Lower leg skin (tissue), 3 donors: Measurements from ENCODE around the gene WWOX.

Source experiments
- POLR2A ChIP-seq, 2 donors: fragments of 450-650 bp; IDR thresholded peaks; one replicate each; pipeline ENCODE4 v1.6.1; 2016 to 2017; ENCODE audit warnings: antibody characterized with exemption in 2 of 2, mild to moderate bottlenecking in 1 of 2, moderate library complexity in 1 of 2
- TF ChIP-seq, protein P1 (sequence below), 3 donors: fragments of 450-650 bp; IDR thresholded peaks; one replicate each; pipeline ENCODE4 v1.5.1; 2016; ENCODE audit warnings: antibody characterized with exemption in 3 of 3, mild to moderate bottlenecking in 3 of 3, moderate library complexity in 2 of 3

DNA sequence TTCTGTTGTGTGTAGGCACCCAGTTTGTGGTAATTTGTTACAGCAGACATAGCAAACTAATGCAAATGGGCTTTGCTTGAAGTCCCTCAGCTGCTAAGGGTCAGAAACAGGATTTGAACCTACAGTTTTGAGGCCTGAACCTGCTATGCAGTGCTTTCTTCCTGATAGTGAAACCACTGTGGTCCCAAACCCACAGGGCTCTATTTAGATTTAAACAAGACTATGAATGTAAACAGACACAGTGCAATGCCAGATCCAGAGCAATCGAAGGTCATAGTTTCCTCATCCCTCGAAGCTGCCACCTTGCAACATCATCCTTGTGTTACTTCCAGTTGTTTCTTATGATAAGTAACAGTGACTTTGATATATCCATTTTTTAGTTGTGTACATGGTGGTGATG lies 630.2 kb downstream of the WWOX start:
- no peak for TF ChIP-seq POLR2A (IDR thresholded peaks at IDR 0.05)
- TF ChIP-seq, protein P1, sequence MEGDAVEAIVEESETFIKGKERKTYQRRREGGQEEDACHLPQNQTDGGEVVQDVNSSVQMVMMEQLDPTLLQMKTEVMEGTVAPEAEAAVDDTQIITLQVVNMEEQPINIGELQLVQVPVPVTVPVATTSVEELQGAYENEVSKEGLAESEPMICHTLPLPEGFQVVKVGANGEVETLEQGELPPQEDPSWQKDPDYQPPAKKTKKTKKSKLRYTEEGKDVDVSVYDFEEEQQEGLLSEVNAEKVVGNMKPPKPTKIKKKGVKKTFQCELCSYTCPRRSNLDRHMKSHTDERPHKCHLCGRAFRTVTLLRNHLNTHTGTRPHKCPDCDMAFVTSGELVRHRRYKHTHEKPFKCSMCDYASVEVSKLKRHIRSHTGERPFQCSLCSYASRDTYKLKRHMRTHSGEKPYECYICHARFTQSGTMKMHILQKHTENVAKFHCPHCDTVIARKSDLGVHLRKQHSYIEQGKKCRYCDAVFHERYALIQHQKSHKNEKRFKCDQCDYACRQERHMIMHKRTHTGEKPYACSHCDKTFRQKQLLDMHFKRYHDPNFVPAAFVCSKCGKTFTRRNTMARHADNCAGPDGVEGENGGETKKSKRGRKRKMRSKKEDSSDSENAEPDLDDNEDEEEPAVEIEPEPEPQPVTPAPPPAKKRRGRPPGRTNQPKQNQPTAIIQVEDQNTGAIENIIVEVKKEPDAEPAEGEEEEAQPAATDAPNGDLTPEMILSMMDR (IDR thresholded peaks at IDR 0.05) = no peak
